Panc1 (cell line): ENCODE data around the gene LINGO1. TPM values are rescaled to one million over a fixed set of nuclear protein-coding genes. Genes with fewer than 3 reads are reported as not detected.

Experiments
- ATAC-seq: fragments of 200-7000 bp; cut with Tn5 transposase; 2 replicates; pipeline ENCODE4 v1.9.1; 2020; ENCODE audit warnings: mild to moderate bottlenecking, moderate library complexity
- BruUV-seq: library from RNA; stranded (reverse); fragments of 400-500 nt; replicated peaks from 2 replicates; lab custom pipeline; 2021; lab: Mats Ljungman, UMichigan
- CTCF ChIA-PET: fragments of 300-600 bp; sonication (Branson Sonifier 250); formaldehyde crosslinking; loops from one replicate; lab custom pipeline; 2022; ENCODE audit warnings: antibody characterized with exemption; lab: Charles Lee
- POLR2A ChIA-PET: fragments of 300-600 bp; sonication (Branson Sonifier 250); formaldehyde crosslinking; loops from one replicate; lab custom pipeline; 2022; ENCODE audit warnings: antibody characterized with exemption; lab: Charles Lee
- DNase-seq: peaks from one replicate; pipeline ENCODE4 v3.0.0-alpha.2; 2010; ENCODE audit warnings: low read depth, low spot score
- H3K27ac ChIP-seq: 2 replicates; pipeline ENCODE4 v1.5.1; 2011; ENCODE audit warnings: mild to moderate bottlenecking, low read length, inconsistent platforms
- H3K27me3 ChIP-seq: fragments of 200-500 bp; sonication (Bioruptor generic); 2 replicates; pipeline ENCODE4 v1.6.0; 2014; ENCODE audit warnings: low read length, inconsistent platforms; ENCODE audit not compliant: control insufficient read depth, insufficient read depth
- H3K36me3 ChIP-seq: fragments of 200-500 bp; sonication (Bioruptor generic); 2 replicates; pipeline ENCODE4 v1.5.1; 2014; ENCODE audit warnings: inconsistent platforms, mild to moderate bottlenecking, low read length, moderate library complexity; ENCODE audit not compliant: control insufficient read depth, insufficient read depth
- H3K4me1 ChIP-seq: 2 replicates; pipeline ENCODE4 v1.5.1; 2011; ENCODE audit warnings: inconsistent platforms, mild to moderate bottlenecking, low read length, moderate library complexity; ENCODE audit not compliant: control insufficient read depth, insufficient read depth
- H3K4me3 ChIP-seq, 2 experiments: 2 replicates each; pipeline ENCODE4 v1.5.1; 2011 to 2012; ENCODE audit warnings: low read depth in 2 of 2, low read length in 2 of 2, mild to moderate bottlenecking in 2 of 2, inconsistent platforms in 1 of 2, moderate library complexity in 1 of 2
- H3K9me3 ChIP-seq: fragments of 200-500 bp; sonication (Bioruptor generic); 2 replicates; pipeline ENCODE4 v1.5.1; 2014; ENCODE audit warnings: low read depth, mild to moderate bottlenecking, inconsistent platforms, low read length, moderate library complexity; ENCODE audit not compliant: control insufficient read depth, insufficient read depth
- CTCF ChIP-seq: fragments of 450-650 bp; IDR thresholded peaks from 2 replicates; pipeline ENCODE4 v1.5.1; 2017; ENCODE audit warnings: mild to moderate bottlenecking
- POLR2AphosphoS5 ChIP-seq: IDR thresholded peaks from 2 replicates; pipeline ENCODE4 v1.6.1; 2012; ENCODE audit warnings: mild to moderate bottlenecking, low read depth, low read length, moderate library complexity
- SIN3A ChIP-seq: IDR thresholded peaks from 2 replicates; pipeline ENCODE4 v1.6.1; 2012; ENCODE audit warnings: low read depth, mild to moderate bottlenecking, low read length, moderate library complexity, borderline replicate concordance; ENCODE audit not compliant: insufficient read depth
- TCF7L2 ChIP-seq: IDR thresholded peaks from 2 replicates; pipeline ENCODE4 v1.6.1; 2011; ENCODE audit warnings: mild to moderate bottlenecking, low read depth, low read length, inconsistent platforms
- in situ Hi-C: cut with HindIII; loops from 2 replicates; pipeline ENCODE4 v1.10.0; 2016; ENCODE audit warnings: low sequenced_read_pairs, low pct_unique_long_range_greater_than_20kb
- intact Hi-C: fragments of 100-400 bp; cut with micrococcal nuclease; formaldehyde crosslinking; loops from one replicate; pipeline ENCODE4 v1.10.0; 2022; ENCODE audit not compliant: unreplicated experiment
- total RNA-seq: library from RNA; stranded (reverse); gene quantifications from one replicate; pipeline ENCODE4 v1.2.1, GENCODE V29; 2021; ENCODE audit not compliant: unreplicated experiment
- TF ChIP-seq, protein P1 (sequence below), 2 experiments: IDR thresholded peaks; 2 replicates each; pipeline ENCODE4 v1.6.1; 2011 to 2012; ENCODE audit warnings: low read depth in 2 of 2, control low read depth in 1 of 2, low read length in 1 of 2, mild to moderate bottlenecking in 1 of 2, moderate library complexity in 1 of 2; ENCODE audit not compliant: insufficient read depth in 1 of 2

The LINGO1 gene
- total RNA-seq, 1 experiment from 2014 or later = 18.2 TPM

DNA sequence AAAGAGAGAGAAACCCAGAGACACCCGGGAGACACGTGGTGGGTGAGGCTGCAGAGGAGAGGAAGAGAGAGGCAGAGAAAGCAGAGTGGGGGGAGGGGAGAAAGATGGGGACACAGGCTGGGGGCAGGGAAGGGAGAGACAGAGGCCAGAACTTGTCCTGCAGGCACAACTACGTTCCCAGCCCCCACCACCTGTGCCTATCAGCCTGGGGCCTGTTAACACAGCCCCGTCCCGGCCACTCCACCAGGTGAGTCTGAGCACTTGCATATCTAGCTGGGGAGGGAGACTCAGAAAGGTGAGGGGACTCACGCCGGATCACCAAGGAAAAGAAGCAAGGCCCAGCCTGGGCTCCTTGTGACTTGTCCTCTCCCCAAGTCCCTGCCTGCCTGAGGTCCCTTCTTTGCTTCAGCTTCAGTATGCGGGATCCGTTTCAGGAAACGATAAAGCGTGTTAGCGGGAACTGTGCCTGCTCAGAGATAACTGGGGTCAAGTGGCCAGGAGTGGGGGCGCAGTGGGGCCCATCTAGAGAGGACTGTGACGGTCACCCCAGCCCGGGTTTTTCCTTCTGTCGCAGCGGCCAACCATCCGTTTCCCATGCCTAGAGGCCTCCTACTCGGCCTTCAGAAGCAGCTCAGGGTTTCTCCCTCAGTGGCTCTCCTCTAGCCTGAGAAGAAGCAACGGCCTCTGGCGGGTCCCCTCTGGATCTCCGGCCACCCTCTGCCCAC, 10.3 kb downstream of the LINGO1 start:
- intact Hi-C loops (no loop called here), in situ Hi-C loops (no loop called here)
- Histone ChIP-seq H3K9me3 (no peaks in the 10 kb centered on the region), H3K36me3 (no peaks in the 10 kb centered on the region), H3K4me3 (no peak overlapping the region), H3K27me3 (no peaks in the 10 kb centered on the region), H3K27ac (peak overlapping the region; percentile 46; the same call in 1 of the 2 replicates), H3K4me1 (peaks cover 25% of the 10 kb centered on the region)
- ChIA-PET POLR2A (no interaction called here), CTCF (interaction anchor here (1.3 to 1.8 kb wide), 2 partner anchors 11 to 79 kb away, joined by 5 to 7 read pairs; partner anchors contain the start of gene LINGO1)
- ATAC-seq (peak; percentile 37; the same call in 1 of the 2 replicates), DNase-seq (no peak)
- BruUV-seq = no TSS peak
- no peak for TF ChIP-seq POLR2AphosphoS5
- TF ChIP-seq TCF7L2 = no peak
- TF ChIP-seq SIN3A = no peak
- TF ChIP-seq, protein P1, sequence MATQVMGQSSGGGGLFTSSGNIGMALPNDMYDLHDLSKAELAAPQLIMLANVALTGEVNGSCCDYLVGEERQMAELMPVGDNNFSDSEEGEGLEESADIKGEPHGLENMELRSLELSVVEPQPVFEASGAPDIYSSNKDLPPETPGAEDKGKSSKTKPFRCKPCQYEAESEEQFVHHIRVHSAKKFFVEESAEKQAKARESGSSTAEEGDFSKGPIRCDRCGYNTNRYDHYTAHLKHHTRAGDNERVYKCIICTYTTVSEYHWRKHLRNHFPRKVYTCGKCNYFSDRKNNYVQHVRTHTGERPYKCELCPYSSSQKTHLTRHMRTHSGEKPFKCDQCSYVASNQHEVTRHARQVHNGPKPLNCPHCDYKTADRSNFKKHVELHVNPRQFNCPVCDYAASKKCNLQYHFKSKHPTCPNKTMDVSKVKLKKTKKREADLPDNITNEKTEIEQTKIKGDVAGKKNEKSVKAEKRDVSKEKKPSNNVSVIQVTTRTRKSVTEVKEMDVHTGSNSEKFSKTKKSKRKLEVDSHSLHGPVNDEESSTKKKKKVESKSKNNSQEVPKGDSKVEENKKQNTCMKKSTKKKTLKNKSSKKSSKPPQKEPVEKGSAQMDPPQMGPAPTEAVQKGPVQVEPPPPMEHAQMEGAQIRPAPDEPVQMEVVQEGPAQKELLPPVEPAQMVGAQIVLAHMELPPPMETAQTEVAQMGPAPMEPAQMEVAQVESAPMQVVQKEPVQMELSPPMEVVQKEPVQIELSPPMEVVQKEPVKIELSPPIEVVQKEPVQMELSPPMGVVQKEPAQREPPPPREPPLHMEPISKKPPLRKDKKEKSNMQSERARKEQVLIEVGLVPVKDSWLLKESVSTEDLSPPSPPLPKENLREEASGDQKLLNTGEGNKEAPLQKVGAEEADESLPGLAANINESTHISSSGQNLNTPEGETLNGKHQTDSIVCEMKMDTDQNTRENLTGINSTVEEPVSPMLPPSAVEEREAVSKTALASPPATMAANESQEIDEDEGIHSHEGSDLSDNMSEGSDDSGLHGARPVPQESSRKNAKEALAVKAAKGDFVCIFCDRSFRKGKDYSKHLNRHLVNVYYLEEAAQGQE (IDR thresholded peaks at IDR 0.05; ENCODE audit: insufficient read depth in 1 of 2, low read depth in 2 of 2, low read length in 1 of 2) = no peak
- TF ChIP-seq CTCF = no peak

DNA sequence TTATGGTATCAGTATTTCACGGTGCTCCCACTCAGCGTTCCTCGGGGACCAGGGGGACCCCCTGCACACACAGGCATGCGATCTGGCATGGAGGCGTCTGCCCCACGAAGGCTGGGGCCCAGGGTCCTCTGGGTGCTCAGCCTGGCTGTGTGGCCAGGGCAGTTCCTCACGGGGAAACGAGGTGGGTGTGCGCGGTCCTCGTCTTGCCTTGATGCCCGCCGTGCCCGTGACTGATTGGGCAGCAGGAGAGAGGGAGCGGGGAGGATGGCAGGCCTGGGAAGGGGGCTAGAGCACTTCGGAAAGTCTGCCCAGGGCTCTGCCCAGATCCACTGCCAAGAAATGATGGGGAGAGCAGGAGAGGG, 10.9 kb downstream of the LINGO1 start:
- ATAC-seq = peak; percentile 19; the same call in 1 of the 2 replicates
- TF ChIP-seq TCF7L2 (no peak), SIN3A (no peak), POLR2AphosphoS5 (no peak), CTCF (no peak)
- TF ChIP-seq, protein P1 (IDR thresholded peaks at IDR 0.05; ENCODE audit: insufficient read depth in 1 of 2, low read depth in 2 of 2, low read length in 1 of 2) = no peak
- Histone ChIP-seq H3K9me3 (no peaks in the 10 kb centered on the region), H3K27me3 (no peaks in the 10 kb centered on the region), H3K4me3 (no peak overlapping the region), H3K36me3 (no peaks in the 10 kb centered on the region), H3K27ac (peak overlapping the region; percentile 54; the same call in 1 of the 2 replicates), H3K4me1 (peaks cover 28% of the 10 kb centered on the region)
- POLR2A ChIA-PET = no interaction called here
- BruUV-seq = no TSS peak
- CTCF ChIA-PET = interaction anchor here (1.8 kb wide), 1 partner anchor 78 kb away, joined by 5 read pairs; no protein-coding TSS in a partner anchor
- intact Hi-C loops = no loop called here
- DNase-seq = no peak
- in situ Hi-C loops = no loop called here
